GM18499 (cell line): ENCODE results near the gene KPTN.

Source experiments
- ATAC-seq: cut with Tn5 transposase; IDR thresholded peaks from one replicate; pipeline ENCODE4 v1.9.1; 2021; ENCODE audit warnings: moderate number of reproducible peaks; ENCODE audit not compliant: insufficient read depth, unreplicated experiment

The KPTN gene

GRCh38 chr19:47483800-47484690 is at the start of gene KPTN:
Gene KPTN (minus strand): TSS chr19:47484219. CDS start chr19:47484160, 59 bp downstream.
- no peak for ATAC-seq

- ATAC-seq = no peak
Measured at GRCh38 chr19:47531640-47532387, 47.8 kb upstream of the KPTN start.

- no peak for ATAC-seq
Measured at GRCh38 chr19:47529018-47529742, 45.2 kb upstream of the KPTN start.

GRCh38 chr19:47526798-47527197 is 42.8 kb upstream of the KPTN start:
- no peak for ATAC-seq

GRCh38 chr19:47523473-47523872 is 39.5 kb upstream of the KPTN start:
- ATAC-seq = no peak

- ATAC-seq = no peak
Measured at GRCh38 chr19:47521473-47522180, 37.6 kb upstream of the KPTN start.

GRCh38 chr19:47520839-47521238 is 36.8 kb upstream of the KPTN start:
- ATAC-seq = no peak

GRCh38 chr19:47520343-47520806 is 36.4 kb upstream of the KPTN start:
- no peak for ATAC-seq

- ATAC-seq = no peak
Measured at GRCh38 chr19:47518854-47519253, 34.8 kb upstream of the KPTN start.

GRCh38 chr19:47518139-47518538 is 34.1 kb upstream of the KPTN start:
- no peak for ATAC-seq

GRCh38 chr19:47514869-47515588 is 31.0 kb upstream of the KPTN start, which contains the start of gene NAPA:
Gene NAPA (minus strand): TSS chr19:47515063. CDS start chr19:47514940, 123 bp downstream.
- ATAC-seq = peak; percentile 69

GRCh38 chr19:47514151-47514868 is 30.3 kb upstream of the KPTN start:
- no peak for ATAC-seq

GRCh38 chr19:47512948-47513319 is 28.9 kb upstream of the KPTN start:
- no peak for ATAC-seq

- ATAC-seq = no peak
Measured at GRCh38 chr19:47512183-47512947, 28.3 kb upstream of the KPTN start.

GRCh38 chr19:47511681-47512080 is 27.7 kb upstream of the KPTN start:
- no peak for ATAC-seq

GRCh38 chr19:47511128-47511517 is 27.1 kb upstream of the KPTN start:
- no peak for ATAC-seq

GRCh38 chr19:47510516-47511127 is 26.6 kb upstream of the KPTN start:
- ATAC-seq = no peak

- ATAC-seq = no peak
Measured at GRCh38 chr19:47509973-47510372, 26.0 kb upstream of the KPTN start.
